ENCODE measurements around the gene ANKS1A. TPM values are rescaled to one million over a fixed set of nuclear protein-coding genes. Genes with fewer than 3 reads are reported as not detected.

Gene ANKS1A
- total RNA-seq, 1 experiment from 2014 or later: 26.5 TPM

DNA sequence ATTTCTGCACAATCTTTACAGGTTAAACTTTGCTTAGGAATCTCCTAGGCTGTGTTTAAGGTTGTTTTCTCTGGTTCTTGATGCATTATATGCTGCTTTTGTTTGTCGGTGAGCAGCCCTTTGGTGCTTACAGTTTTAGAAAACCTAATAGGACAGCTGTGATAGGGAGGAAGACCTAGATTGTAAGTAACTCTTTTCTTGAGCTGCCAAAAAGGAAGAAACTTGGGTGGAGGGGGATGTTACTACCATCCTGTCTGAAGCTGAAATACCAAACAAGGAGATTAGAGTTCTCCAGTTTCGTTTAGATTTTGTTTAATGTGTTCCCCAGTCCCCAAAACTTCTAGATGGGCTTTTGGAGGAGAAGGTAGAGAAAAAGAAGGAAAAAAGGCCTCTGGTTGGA, 72.0 kb downstream of the ANKS1A start:
- no peaks in the 10 kb centered on the region for H3K4me1 Mint-ChIP-seq
- no peak overlapping the region for H3K27ac ChIP-seq (ENCODE audit: insufficient read length, low read depth, low read length)
- no peak overlapping the region for H3K9ac ChIP-seq (ENCODE audit: extremely low read depth, insufficient read length, low read length)
- H4K20me1 ChIP-seq (ENCODE audit: control insufficient read depth, insufficient read depth, insufficient read length): no peaks in the 10 kb centered on the region
- TF ChIP-seq, protein P1, sequence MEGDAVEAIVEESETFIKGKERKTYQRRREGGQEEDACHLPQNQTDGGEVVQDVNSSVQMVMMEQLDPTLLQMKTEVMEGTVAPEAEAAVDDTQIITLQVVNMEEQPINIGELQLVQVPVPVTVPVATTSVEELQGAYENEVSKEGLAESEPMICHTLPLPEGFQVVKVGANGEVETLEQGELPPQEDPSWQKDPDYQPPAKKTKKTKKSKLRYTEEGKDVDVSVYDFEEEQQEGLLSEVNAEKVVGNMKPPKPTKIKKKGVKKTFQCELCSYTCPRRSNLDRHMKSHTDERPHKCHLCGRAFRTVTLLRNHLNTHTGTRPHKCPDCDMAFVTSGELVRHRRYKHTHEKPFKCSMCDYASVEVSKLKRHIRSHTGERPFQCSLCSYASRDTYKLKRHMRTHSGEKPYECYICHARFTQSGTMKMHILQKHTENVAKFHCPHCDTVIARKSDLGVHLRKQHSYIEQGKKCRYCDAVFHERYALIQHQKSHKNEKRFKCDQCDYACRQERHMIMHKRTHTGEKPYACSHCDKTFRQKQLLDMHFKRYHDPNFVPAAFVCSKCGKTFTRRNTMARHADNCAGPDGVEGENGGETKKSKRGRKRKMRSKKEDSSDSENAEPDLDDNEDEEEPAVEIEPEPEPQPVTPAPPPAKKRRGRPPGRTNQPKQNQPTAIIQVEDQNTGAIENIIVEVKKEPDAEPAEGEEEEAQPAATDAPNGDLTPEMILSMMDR (conservative IDR thresholded peaks at IDR 0.05): no peak
- no peaks in the 10 kb centered on the region for H3K27me3 ChIP-seq (ENCODE audit: insufficient read depth, low read length)
- H3K18ac ChIP-seq (ENCODE audit: insufficient read length, low read depth, low read length): no peak overlapping the region
- no peak overlapping the region for H2AK5ac ChIP-seq (ENCODE audit: insufficient read length, low read length)
- no peak overlapping the region for H2BK12ac ChIP-seq (ENCODE audit: insufficient read length, low read depth, low read length)
- H3T11ph ChIP-seq (ENCODE audit: low read length): no peak overlapping the region
- H3K23ac ChIP-seq (ENCODE audit: insufficient read length, low read depth, low read length): no peak overlapping the region
- no peaks in the 10 kb centered on the region for H3K9me3 Mint-ChIP-seq
- no peak overlapping the region for H2BK120ac ChIP-seq (ENCODE audit: low read depth, low read length, poor library complexity, severe bottlenecking)
- no peak overlapping the region for H4K5ac ChIP-seq (ENCODE audit: insufficient read length, low read depth, low read length)
- H3K4me1 ChIP-seq (ENCODE audit: insufficient read depth, low read length): no peaks in the 10 kb centered on the region
- H3K23me2 ChIP-seq (ENCODE audit: insufficient read length, low read depth, low read length, poor library complexity, severe bottlenecking): no peaks in the 10 kb centered on the region
- H4K91ac ChIP-seq (ENCODE audit: insufficient read length, low read depth, low read length): no peak overlapping the region
- no peak overlapping the region for H2BK15ac ChIP-seq (ENCODE audit: low read depth, low read length)
- H3K79me1 ChIP-seq (ENCODE audit: insufficient read depth, low read depth, low read length, poor library complexity, severe bottlenecking): no peaks in the 10 kb centered on the region
- no peak overlapping the region for H2BK5ac ChIP-seq (ENCODE audit: insufficient read length, low read length)
- H4K8ac ChIP-seq (replicated peaks; ENCODE audit: insufficient read length, low read depth, low read length): no peak overlapping the region
- H3K56ac ChIP-seq (ENCODE audit: insufficient read length, low read depth, low read length): no peak overlapping the region
- H3K4me3 Mint-ChIP-seq: no peak overlapping the region
- no peak overlapping the region for H3K4ac ChIP-seq (ENCODE audit: low read depth, low read length)
- WGBS (ENCODE audit: extremely low coverage, insufficient read length, low lambda C conversion rate): no CpG with 5 or more reads among the region's 2 CpGs
- no peak overlapping the region for H3K4me2 ChIP-seq (ENCODE audit: insufficient read depth, insufficient read length, low read length)
- H3K79me2 ChIP-seq (ENCODE audit: insufficient read depth, low read length): no peaks in the 10 kb centered on the region
- no peak for DNase-seq
- H2AFZ ChIP-seq (ENCODE audit: low read length): no peak overlapping the region
- no peak overlapping the region for H3K27ac Mint-ChIP-seq
- no peaks in the 10 kb centered on the region for H3K27me3 Mint-ChIP-seq (ENCODE audit: low read depth)
- no peaks in the 10 kb centered on the region for H3K9me3 ChIP-seq (ENCODE audit: control insufficient read depth, low read depth, low read length)
- no peak overlapping the region for H2BK20ac ChIP-seq (ENCODE audit: low read depth, low read length, poor library complexity, severe bottlenecking)
- peaks cover 0 to 2% (median 0%) of the 10 kb centered on the region in 3 experiments; a peak in 1 of 7 replicates for H3K36me3 Mint-ChIP-seq (ENCODE audit: insufficient read depth in 1 of 3, low read depth in 3 of 3)
- H3K14ac ChIP-seq (ENCODE audit: insufficient read depth, low read length): no peak overlapping the region

Measured in H9 (cell line).